Neural cell (in vitro differentiated cells): ENCODE data around the gene NEU2. TPM values are rescaled to one million over a fixed set of nuclear protein-coding genes. Genes with fewer than 3 reads are reported as not detected.

Experiments
- H2AFZ ChIP-seq: fragments of 200-600, 300-800 bp; sonication (generic), shearing (Covaris generic); 2 replicates; pipeline ENCODE4 v1.6.0; 2014; ENCODE audit warnings: low read depth, mild to moderate bottlenecking, antibody characterized with exemption, low read length, moderate library complexity
- H3F3A ChIP-seq: fragments of 200-600 bp; shearing (Covaris generic); 2 replicates; pipeline ENCODE4 v1.6.1; 2016; ENCODE audit warnings: mild to moderate bottlenecking, moderate library complexity, mixed read lengths, antibody characterized with exemption, low read length; ENCODE audit not compliant: insufficient read depth, poor library complexity, severe bottlenecking
- H3K27ac ChIP-seq: fragments of 200-600, 300-800 bp; sonication (generic), shearing (Covaris generic); 2 replicates; pipeline ENCODE4 v1.5.1; 2014; ENCODE audit warnings: mild to moderate bottlenecking, low read length, moderate library complexity
- H3K27me3 ChIP-seq: fragments of 300-800, 200-600 bp; sonication (generic), shearing (Covaris generic); 2 replicates; pipeline ENCODE4 v1.6.0; 2014; ENCODE audit warnings: mild to moderate bottlenecking, low read depth, low read length, moderate library complexity; ENCODE audit not compliant: insufficient read depth
- H3K36me3 ChIP-seq: fragments of 300-800, 200-600 bp; sonication (generic), shearing (Covaris generic); 2 replicates; pipeline ENCODE4 v1.5.1; 2014; ENCODE audit warnings: mild to moderate bottlenecking, antibody characterized with exemption, low read length, moderate library complexity; ENCODE audit not compliant: insufficient read depth
- H3K4me2 ChIP-seq: fragments of 300-800, 200-600 bp; sonication (generic), shearing (Covaris generic); 2 replicates; pipeline ENCODE4 v1.6.0; 2014; ENCODE audit warnings: mild to moderate bottlenecking, low read length
- H3K4me3 ChIP-seq: fragments of 300-800, 200-600 bp; sonication (generic), shearing (Covaris generic); 2 replicates; pipeline ENCODE4 v1.5.1; 2014; ENCODE audit warnings: mild to moderate bottlenecking, low read length, moderate library complexity
- H3K79me2 ChIP-seq: fragments of 200-600 bp; shearing (Covaris generic); replicated peaks from 2 replicates; pipeline ENCODE4 v1.6.0; 2014; ENCODE audit warnings: mild to moderate bottlenecking, low read length, moderate library complexity; ENCODE audit not compliant: insufficient read depth
- H3K9ac ChIP-seq: fragments of 300-800, 200-600 bp; sonication (generic), shearing (Covaris generic); 2 replicates; pipeline ENCODE4 v1.6.1; 2016; ENCODE audit warnings: mild to moderate bottlenecking, low read length, mixed read lengths
- H3K9me2 ChIP-seq: fragments of 200-600 bp; shearing (Covaris generic); 2 replicates; pipeline ENCODE4 v1.6.1; 2016; ENCODE audit warnings: mild to moderate bottlenecking, low read length, mixed read lengths; ENCODE audit not compliant: insufficient read depth
- H3K9me3 ChIP-seq: fragments of 200-600, 300-800 bp; sonication (generic), shearing (Covaris generic); 2 replicates; pipeline ENCODE4 v1.6.1; 2016; ENCODE audit warnings: mild to moderate bottlenecking, mixed run types, low read length, moderate library complexity, mixed read lengths
- H4K20me1 ChIP-seq: fragments of 200-600 bp; shearing (Covaris generic); 2 replicates; pipeline ENCODE4 v1.6.1; 2016; ENCODE audit warnings: mild to moderate bottlenecking, mixed run types; ENCODE audit not compliant: insufficient read depth
- EP300 ChIP-seq: fragments of 450-650 bp; conservative IDR thresholded peaks from 2 replicates; pipeline ENCODE4 v1.6.1; 2014; ENCODE audit warnings: antibody characterized with exemption, mild to moderate bottlenecking, moderate library complexity; ENCODE audit not compliant: poor library complexity, severe bottlenecking
- EZH2 ChIP-seq: fragments of 200-600, 300-800 bp; shearing (Covaris generic), sonication (generic); IDR thresholded peaks from 2 replicates; pipeline ENCODE4 v1.6.1; 2014; ENCODE audit warnings: antibody characterized with exemption, low read length, borderline replicate concordance, mild to moderate bottlenecking; ENCODE audit not compliant: insufficient read depth, poor library complexity, severe bottlenecking
- MXI1 ChIP-seq: fragments of 450-650 bp; conservative IDR thresholded peaks from 2 replicates; pipeline ENCODE4 v1.6.1; 2014; ENCODE audit warnings: antibody characterized with exemption, mild to moderate bottlenecking; ENCODE audit not compliant: poor library complexity, severe bottlenecking
- POLR2AphosphoS5 ChIP-seq: IDR thresholded peaks from 2 replicates; pipeline ENCODE4 v1.6.1; 2012
- RAD21 ChIP-seq: fragments of 450-650 bp; conservative IDR thresholded peaks from 2 replicates; pipeline ENCODE4 v1.6.1; 2014; ENCODE audit warnings: antibody characterized with exemption, mild to moderate bottlenecking, moderate library complexity
- SMC3 ChIP-seq: fragments of 450-650 bp; conservative IDR thresholded peaks from 2 replicates; pipeline ENCODE4 v1.6.1; 2014; ENCODE audit warnings: antibody characterized with exemption, mild to moderate bottlenecking, moderate library complexity; ENCODE audit not compliant: poor library complexity
- TAF1 ChIP-seq: IDR thresholded peaks from 2 replicates; pipeline ENCODE4 v1.6.1; 2012; ENCODE audit warnings: low read depth
- polyA plus RNA-seq: library from polyadenylated mRNA; depleted of rRNA; stranded (reverse); fragments of >200 nt; gene quantifications from 2 replicates; pipeline ENCODE4 v1.2.3, GENCODE V29; 2014
- TF ChIP-seq, protein P1 (sequence below): fragments of 450-650 bp; IDR thresholded peaks from 2 replicates; pipeline ENCODE4 v1.5.1; 2014; ENCODE audit warnings: antibody characterized with exemption, mild to moderate bottlenecking, moderate library complexity; ENCODE audit not compliant: poor library complexity, severe bottlenecking
- TF ChIP-seq, protein P2 (sequence below): IDR thresholded peaks from 2 replicates; pipeline ENCODE4 v1.6.1; 2012; ENCODE audit warnings: borderline replicate concordance

Gene NEU2
- polyA plus RNA-seq, 1 donor from 2014 or later: not detected

DNA sequence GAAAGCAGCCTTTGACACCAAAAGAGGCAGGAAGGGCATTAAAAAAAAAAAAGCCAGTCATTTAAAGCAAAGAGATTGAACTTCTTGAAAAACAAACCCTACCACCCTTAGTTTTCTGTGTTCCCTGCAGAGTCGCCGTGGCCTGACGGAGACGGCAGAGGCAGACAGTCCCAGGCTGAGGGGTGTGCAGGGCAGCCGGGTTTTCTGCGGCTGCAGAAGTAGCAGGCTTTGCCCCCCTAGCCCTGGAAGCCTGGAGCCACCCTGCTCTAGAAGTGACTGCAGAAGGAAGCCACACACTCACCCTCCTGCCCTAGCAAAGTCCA, 30.4 kb downstream of the NEU2 start (continued):
- TF ChIP-seq EZH2: no peak

DNA sequence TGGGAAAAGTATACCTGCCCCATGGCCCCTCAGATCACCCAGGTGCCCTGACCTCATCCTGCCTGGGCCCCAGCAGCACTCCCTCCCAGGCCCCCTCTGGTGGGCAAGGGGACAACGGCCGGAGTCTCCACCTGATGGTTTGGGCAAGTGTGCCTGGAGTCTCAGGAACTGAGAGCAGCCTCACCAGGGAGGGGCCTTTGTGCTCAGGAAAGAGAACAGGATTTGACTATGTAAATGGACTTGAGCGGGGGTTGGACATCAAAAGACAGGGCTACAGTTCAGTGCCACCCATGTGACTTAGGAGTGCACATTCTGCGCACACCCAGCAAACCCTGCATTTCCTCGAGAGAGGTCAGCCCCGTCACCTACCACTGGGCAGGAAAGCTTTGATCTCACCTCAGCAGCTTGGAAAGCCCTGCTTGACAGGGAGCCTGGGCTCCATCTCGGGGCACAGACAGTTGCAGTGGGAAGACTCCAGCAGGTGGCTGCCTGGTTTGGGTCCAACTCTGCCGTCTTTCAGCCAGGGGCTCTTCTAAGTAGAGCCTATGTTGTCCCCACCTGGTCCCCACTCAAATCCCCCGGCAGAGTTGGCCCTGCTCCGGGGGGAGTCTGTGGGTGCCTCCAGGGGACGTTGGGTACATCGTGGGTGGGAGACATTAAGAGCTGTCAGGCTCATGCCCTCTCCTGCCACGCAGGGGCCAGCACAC, 30.9 kb downstream of the NEU2 start:
- H3F3A ChIP-seq: no peaks in the 10 kb centered on the region
- no peak overlapping the region for H3K4me3 ChIP-seq
- H3K4me2 ChIP-seq: no peak overlapping the region
- no peaks in the 10 kb centered on the region for H4K20me1 ChIP-seq
- no peaks in the 10 kb centered on the region for H3K79me2 ChIP-seq
- no peaks in the 10 kb centered on the region for H3K27me3 ChIP-seq
- H3K9ac ChIP-seq: no peak overlapping the region
- H3K9me3 ChIP-seq: no peaks in the 10 kb centered on the region
- no peak for TF ChIP-seq RAD21
- TF ChIP-seq, protein P1, sequence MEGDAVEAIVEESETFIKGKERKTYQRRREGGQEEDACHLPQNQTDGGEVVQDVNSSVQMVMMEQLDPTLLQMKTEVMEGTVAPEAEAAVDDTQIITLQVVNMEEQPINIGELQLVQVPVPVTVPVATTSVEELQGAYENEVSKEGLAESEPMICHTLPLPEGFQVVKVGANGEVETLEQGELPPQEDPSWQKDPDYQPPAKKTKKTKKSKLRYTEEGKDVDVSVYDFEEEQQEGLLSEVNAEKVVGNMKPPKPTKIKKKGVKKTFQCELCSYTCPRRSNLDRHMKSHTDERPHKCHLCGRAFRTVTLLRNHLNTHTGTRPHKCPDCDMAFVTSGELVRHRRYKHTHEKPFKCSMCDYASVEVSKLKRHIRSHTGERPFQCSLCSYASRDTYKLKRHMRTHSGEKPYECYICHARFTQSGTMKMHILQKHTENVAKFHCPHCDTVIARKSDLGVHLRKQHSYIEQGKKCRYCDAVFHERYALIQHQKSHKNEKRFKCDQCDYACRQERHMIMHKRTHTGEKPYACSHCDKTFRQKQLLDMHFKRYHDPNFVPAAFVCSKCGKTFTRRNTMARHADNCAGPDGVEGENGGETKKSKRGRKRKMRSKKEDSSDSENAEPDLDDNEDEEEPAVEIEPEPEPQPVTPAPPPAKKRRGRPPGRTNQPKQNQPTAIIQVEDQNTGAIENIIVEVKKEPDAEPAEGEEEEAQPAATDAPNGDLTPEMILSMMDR: no peak
- TF ChIP-seq SMC3: no peak
- no peak for TF ChIP-seq TAF1
- TF ChIP-seq POLR2AphosphoS5: no peak
- TF ChIP-seq, protein P2, sequence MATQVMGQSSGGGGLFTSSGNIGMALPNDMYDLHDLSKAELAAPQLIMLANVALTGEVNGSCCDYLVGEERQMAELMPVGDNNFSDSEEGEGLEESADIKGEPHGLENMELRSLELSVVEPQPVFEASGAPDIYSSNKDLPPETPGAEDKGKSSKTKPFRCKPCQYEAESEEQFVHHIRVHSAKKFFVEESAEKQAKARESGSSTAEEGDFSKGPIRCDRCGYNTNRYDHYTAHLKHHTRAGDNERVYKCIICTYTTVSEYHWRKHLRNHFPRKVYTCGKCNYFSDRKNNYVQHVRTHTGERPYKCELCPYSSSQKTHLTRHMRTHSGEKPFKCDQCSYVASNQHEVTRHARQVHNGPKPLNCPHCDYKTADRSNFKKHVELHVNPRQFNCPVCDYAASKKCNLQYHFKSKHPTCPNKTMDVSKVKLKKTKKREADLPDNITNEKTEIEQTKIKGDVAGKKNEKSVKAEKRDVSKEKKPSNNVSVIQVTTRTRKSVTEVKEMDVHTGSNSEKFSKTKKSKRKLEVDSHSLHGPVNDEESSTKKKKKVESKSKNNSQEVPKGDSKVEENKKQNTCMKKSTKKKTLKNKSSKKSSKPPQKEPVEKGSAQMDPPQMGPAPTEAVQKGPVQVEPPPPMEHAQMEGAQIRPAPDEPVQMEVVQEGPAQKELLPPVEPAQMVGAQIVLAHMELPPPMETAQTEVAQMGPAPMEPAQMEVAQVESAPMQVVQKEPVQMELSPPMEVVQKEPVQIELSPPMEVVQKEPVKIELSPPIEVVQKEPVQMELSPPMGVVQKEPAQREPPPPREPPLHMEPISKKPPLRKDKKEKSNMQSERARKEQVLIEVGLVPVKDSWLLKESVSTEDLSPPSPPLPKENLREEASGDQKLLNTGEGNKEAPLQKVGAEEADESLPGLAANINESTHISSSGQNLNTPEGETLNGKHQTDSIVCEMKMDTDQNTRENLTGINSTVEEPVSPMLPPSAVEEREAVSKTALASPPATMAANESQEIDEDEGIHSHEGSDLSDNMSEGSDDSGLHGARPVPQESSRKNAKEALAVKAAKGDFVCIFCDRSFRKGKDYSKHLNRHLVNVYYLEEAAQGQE: no peak
- no peaks in the 10 kb centered on the region for H3K9me2 ChIP-seq
- H3K27ac ChIP-seq: no peak overlapping the region
- no peaks in the 10 kb centered on the region for H3K36me3 ChIP-seq
- no peak overlapping the region for H2AFZ ChIP-seq

DNA sequence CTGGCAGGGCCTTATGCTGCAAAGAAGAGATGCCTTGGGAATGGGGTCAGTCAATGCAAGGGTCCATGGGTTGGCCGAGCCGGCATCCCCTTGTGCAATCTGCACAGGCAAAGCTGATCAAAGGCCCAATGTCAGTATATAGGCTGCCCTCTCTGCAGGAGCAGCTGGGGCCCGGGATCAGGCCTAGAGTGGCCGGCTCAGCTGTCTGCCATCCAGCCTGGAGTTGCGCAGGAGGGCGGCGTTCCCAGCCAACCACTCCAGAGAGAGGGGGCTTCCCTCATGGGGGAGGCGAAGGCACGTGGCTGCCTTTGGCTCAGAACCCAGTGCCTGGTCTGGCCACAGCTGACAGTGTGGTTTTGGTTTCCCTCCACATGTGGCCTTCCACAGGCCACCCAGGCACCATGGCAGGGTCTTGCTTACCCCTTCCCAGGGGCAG, 31.5 kb downstream of the NEU2 start:
- H3F3A ChIP-seq: no peaks in the 10 kb centered on the region
- no peaks in the 10 kb centered on the region for H4K20me1 ChIP-seq
- no peak overlapping the region for H3K4me2 ChIP-seq
- no peak overlapping the region for H3K4me3 ChIP-seq
- TF ChIP-seq MXI1 (no peak), EP300 (no peak), RAD21 (no peak), EZH2 (no peak), SMC3 (no peak), POLR2AphosphoS5 (no peak), TAF1 (no peak)
- TF ChIP-seq, protein P1: no peak
- TF ChIP-seq, protein P2: no peak
- H3K27ac ChIP-seq: no peak overlapping the region
- H3K79me2 ChIP-seq: no peaks in the 10 kb centered on the region
- no peaks in the 10 kb centered on the region for H3K36me3 ChIP-seq
- H3K9me3 ChIP-seq: no peaks in the 10 kb centered on the region
- no peaks in the 10 kb centered on the region for H3K9me2 ChIP-seq
- no peak overlapping the region for H3K9ac ChIP-seq
- no peaks in the 10 kb centered on the region for H3K27me3 ChIP-seq
- H2AFZ ChIP-seq: no peak overlapping the region
